Sigmoid colon (tissue), 4 donors: ENCODE results near the gene LRFN4.

Source experiments
- CTCF ChIP-seq, 4 experiments: fragments of 450-650 bp in 3 of 4; fragments of 200-600 bp in 1 of 4; IDR thresholded peaks; one replicate each; pipeline ENCODE4 v1.5.1; 2016 to 2019; ENCODE audit warnings: antibody characterized with exemption in 4 of 4, mild to moderate bottlenecking in 3 of 4, moderate library complexity in 2 of 4
- EP300 ChIP-seq, 4 donors: sonication (generic); formaldehyde crosslinking; IDR thresholded peaks; one replicate each; pipeline ENCODE4 v1.6.1; 2017; ENCODE audit warnings: antibody characterized with exemption in 4 of 4
- POLR2A ChIP-seq, 2 donors: fragments of 450-650 bp; IDR thresholded peaks; one replicate each; pipeline ENCODE4 v1.6.1; 2016; ENCODE audit warnings: antibody characterized with exemption in 2 of 2, mild to moderate bottlenecking in 2 of 2, moderate library complexity in 2 of 2
- POLR2AphosphoS5 ChIP-seq, 4 donors: sonication (generic); formaldehyde crosslinking; IDR thresholded peaks; one replicate each; pipeline ENCODE4 v1.6.1; 2017; ENCODE audit warnings: antibody characterized with exemption in 4 of 4

GRCh38 chr11:66864924-66865697, 8.2 kb downstream of the LRFN4 start:
- TF ChIP-seq CTCF (IDR thresholded peaks at IDR 0.05): no peak
- TF ChIP-seq POLR2A (IDR thresholded peaks at IDR 0.05): no peak
- no peak for TF ChIP-seq POLR2AphosphoS5 (IDR thresholded peaks at IDR 0.05)
- no peak for TF ChIP-seq EP300 (IDR thresholded peaks at IDR 0.05)
